HCT116 (cell line): ENCODE measurements around the gene GSTM4. TPM values are rescaled to one million over a fixed set of nuclear protein-coding genes. Genes with fewer than 3 reads are reported as not detected.

Experiments used
- ATAC-seq: fragments of 200-7000 bp; cut with Tn5 transposase; 2 replicates; pipeline ENCODE4 v1.9.1; 2020; ENCODE audit warnings: mild to moderate bottlenecking, moderate library complexity
- BruUV-seq: library from RNA; stranded (reverse); fragments of 400-500 nt; replicated peaks from 2 replicates; lab custom pipeline; 2021; lab: Mats Ljungman, UMichigan
- CTCF ChIA-PET: fragments of 300-600 bp; sonication (Branson Sonifier 250); formaldehyde crosslinking; loops from one replicate; lab custom pipeline; 2021; ENCODE audit warnings: antibody characterized with exemption; lab: Charles Lee
- POLR2A ChIA-PET: fragments of 300-600, 350-600 bp; sonication (Branson Sonifier 250); formaldehyde crosslinking; loops from one replicate; lab custom pipeline; 2021; ENCODE audit warnings: antibody characterized with exemption; lab: Charles Lee
- RAD21 ChIA-PET, 2 experiments: fragments of 300-600 bp; sonication (Branson Sonifier 250); formaldehyde crosslinking; loops; one replicate each; lab custom pipeline; 2023; ENCODE audit warnings: low total read pairs in 2 of 2; ENCODE audit not compliant: uncharacterized antibody in 2 of 2, unreplicated experiment in 2 of 2, low non-redundant PET in 1 of 2; lab: Charles Lee
- DNase-seq: peaks from one replicate; pipeline ENCODE4 v3.0.0-alpha.2; 2010; ENCODE audit warnings: low read depth, low spot score
- H2AFZ ChIP-seq: fragments of 200-600 bp; shearing (Covaris generic), sonication (generic); 2 replicates; pipeline ENCODE4 v1.6.1; 2017; ENCODE audit warnings: low read depth, mixed run types, mixed read lengths, antibody characterized with exemption, low read length; ENCODE audit not compliant: poor library complexity, severe bottlenecking
- H3K27ac ChIP-seq: 2 replicates; pipeline ENCODE4 v1.5.1; 2012; ENCODE audit warnings: low read depth, low read length
- H3K27me3 ChIP-seq: fragments of 200-600 bp; sonication (generic); 2 replicates; pipeline ENCODE4 v1.6.1; 2016; ENCODE audit warnings: mixed run types, low read length, mixed read lengths; ENCODE audit not compliant: insufficient read depth
- H3K36me3 ChIP-seq, 2 experiments: fragments of 200-500 bp in 1 of 2; fragments of 200-600 bp in 1 of 2; sonication (Bioruptor generic) in 1 of 2; sonication (generic) in 1 of 2; 2 replicates each; pipeline versions ENCODE4 v1.5.1 to v1.6.1; 2014 to 2016; ENCODE audit warnings: low read length in 2 of 2, inconsistent platforms in 1 of 2, mixed read lengths in 1 of 2, mixed run types in 1 of 2; ENCODE audit not compliant: insufficient read depth in 2 of 2, control insufficient read depth in 1 of 2
- H3K4me1 ChIP-seq, 2 experiments: fragments of 200-600 bp in 1 of 2; sonication (generic) in 1 of 2; 2 replicates each; pipeline versions ENCODE4 v1.5.1 to v1.6.1; 2012 to 2017; ENCODE audit warnings: low read length in 2 of 2, inconsistent platforms in 1 of 2, mild to moderate bottlenecking in 1 of 2, mixed read lengths in 1 of 2, mixed run types in 1 of 2, moderate library complexity in 1 of 2; ENCODE audit not compliant: insufficient read depth in 2 of 2, control insufficient read depth in 1 of 2
- H3K4me2 ChIP-seq: fragments of 200-600 bp; sonication (generic); 2 replicates; pipeline ENCODE4 v1.6.1; 2017; ENCODE audit warnings: mixed run types, low read length, mixed read lengths
- H3K4me3 ChIP-seq, 2 experiments: fragments of 200-600 bp in 1 of 2; sonication (generic) in 1 of 2; replicated peaks in 1 of 2; 2 replicates each; pipeline ENCODE4 v1.5.1; 2011 to 2016; ENCODE audit warnings: low read length in 2 of 2, control low read depth in 1 of 2, low read depth in 1 of 2, mild to moderate bottlenecking in 1 of 2, mixed read lengths in 1 of 2, mixed run types in 1 of 2
- H3K79me2 ChIP-seq: fragments of 200-600 bp; sonication (generic); 2 replicates; pipeline ENCODE4 v1.6.1; 2017; ENCODE audit warnings: mild to moderate bottlenecking, mixed run types, low read length, moderate library complexity, mixed read lengths; ENCODE audit not compliant: insufficient read depth
- H3K9ac ChIP-seq: fragments of 200-600 bp; sonication (generic); 2 replicates; pipeline ENCODE4 v1.6.1; 2016; ENCODE audit warnings: low read length, mixed read lengths
- H3K9me2 ChIP-seq: fragments of 200-600 bp; sonication (generic), shearing (Covaris generic); 2 replicates; pipeline ENCODE4 v1.6.1; 2017; ENCODE audit warnings: mixed run types, mild to moderate bottlenecking, moderate library complexity; ENCODE audit not compliant: insufficient read depth
- H3K9me3 ChIP-seq, 2 experiments: fragments of 200-500 bp in 1 of 2; fragments of 200-600 bp in 1 of 2; sonication (Bioruptor generic) in 1 of 2; sonication (generic) in 1 of 2; 2 replicates each; pipeline ENCODE4 v1.6.1; 2014 to 2017; ENCODE audit warnings: low read length in 2 of 2, mixed read lengths in 2 of 2, inconsistent platforms in 1 of 2, low read depth in 1 of 2, mild to moderate bottlenecking in 1 of 2, mixed run types in 1 of 2, moderate library complexity in 1 of 2; ENCODE audit not compliant: control insufficient read depth in 1 of 2, insufficient read depth in 1 of 2
- H4K20me1 ChIP-seq: fragments of 200-600 bp; sonication (generic), shearing (Covaris generic); 2 replicates; pipeline ENCODE4 v1.6.1; 2017; ENCODE audit warnings: mixed run types, mild to moderate bottlenecking, moderate library complexity; ENCODE audit not compliant: insufficient read depth
- CEBPB ChIP-seq: IDR thresholded peaks from 2 replicates; pipeline ENCODE4 v1.6.1; 2012; ENCODE audit warnings: low read depth
- EGR1 ChIP-seq: IDR thresholded peaks from 2 replicates; pipeline ENCODE4 v1.6.1; 2012; ENCODE audit warnings: low read depth
- ELF1 ChIP-seq: IDR thresholded peaks from 2 replicates; pipeline ENCODE4 v1.6.1; 2012; ENCODE audit warnings: low read depth, borderline replicate concordance
- EZH2 ChIP-seq: fragments of 200-600 bp; sonication (generic); IDR thresholded peaks from 2 replicates; pipeline ENCODE4 v1.6.1; 2017; ENCODE audit warnings: antibody characterized with exemption, mixed run types
- FOSL1 ChIP-seq: IDR thresholded peaks from 2 replicates; pipeline ENCODE4 v1.6.1; 2012; ENCODE audit warnings: low read depth
- JUND ChIP-seq: IDR thresholded peaks from 2 replicates; pipeline ENCODE4 v1.6.1; 2012
- POLR2A ChIP-seq: IDR thresholded peaks from 2 replicates; pipeline ENCODE4 v1.7.0; 2011; ENCODE audit warnings: borderline replicate concordance; ENCODE audit not compliant: insufficient read depth, insufficient read length; ENCODE audit errors: extremely low read depth
- POLR2AphosphoS5 ChIP-seq: IDR thresholded peaks from 2 replicates; pipeline ENCODE4 v1.6.1; 2011; ENCODE audit warnings: mild to moderate bottlenecking, low read depth, low read length, moderate library complexity
- RAD21 ChIP-seq: IDR thresholded peaks from 2 replicates; pipeline ENCODE4 v1.6.1; 2012; ENCODE audit warnings: low read depth, mild to moderate bottlenecking
- SP1 ChIP-seq: IDR thresholded peaks from 2 replicates; pipeline ENCODE4 v1.6.1; 2012; ENCODE audit warnings: low read depth
- SRF ChIP-seq: IDR thresholded peaks from 2 replicates; pipeline ENCODE4 v1.6.1; 2012; ENCODE audit warnings: low read depth
- TCF7L2 ChIP-seq: IDR thresholded peaks from 2 replicates; pipeline ENCODE4 v1.7.0; 2011; ENCODE audit warnings: borderline replicate concordance, inconsistent platforms; ENCODE audit not compliant: insufficient read depth, insufficient read length; ENCODE audit errors: extremely low read depth
- YY1 ChIP-seq: IDR thresholded peaks from 2 replicates; pipeline ENCODE4 v1.6.1; 2011; ENCODE audit warnings: low read length, low read depth, moderate library complexity, mild to moderate bottlenecking; ENCODE audit not compliant: insufficient replicate concordance; ENCODE audit errors: extremely low read depth
- ZFX ChIP-seq: fragments of 450-650 bp; IDR thresholded peaks from 2 replicates; pipeline ENCODE4 v1.6.1; 2017
- ZNF274 ChIP-seq: fragments of 200-500 bp; sonication (Bioruptor generic); IDR thresholded peaks from 2 replicates; pipeline ENCODE4 v1.6.1; 2014; ENCODE audit warnings: mild to moderate bottlenecking, low read depth, low read length, inconsistent platforms
- intact Hi-C: fragments of 100-400 bp; cut with micrococcal nuclease; formaldehyde crosslinking; loops from 2 replicates; pipeline ENCODE4 v1.10.0; 2022
- total RNA-seq: library from RNA; stranded (reverse); gene quantifications from one replicate; pipeline ENCODE4 v1.2.1, GENCODE V29; 2021; ENCODE audit not compliant: unreplicated experiment
- TF ChIP-seq, protein P1 (sequence below): IDR thresholded peaks from 2 replicates; pipeline ENCODE4 v1.6.1; 2012; ENCODE audit warnings: low read depth
- TF ChIP-seq, protein P2 (sequence below): IDR thresholded peaks from 2 replicates; pipeline ENCODE4 v1.6.1; 2011; ENCODE audit warnings: mild to moderate bottlenecking, low read length, moderate library complexity; ENCODE audit not compliant: insufficient replicate concordance; ENCODE audit errors: extremely low read depth
- TF ChIP-seq, protein P3 (sequence below): IDR thresholded peaks from 2 replicates; pipeline ENCODE4 v1.6.1; 2012
- TF ChIP-seq, protein P4 (sequence below), 3 experiments: fragments of 200-600 bp in 1 of 3; sonication (generic) in 1 of 3; IDR thresholded peaks in 2 of 3; conservative IDR thresholded peaks in 1 of 3; 2 replicates each; pipeline ENCODE4 v1.5.1; 2012 to 2017; ENCODE audit warnings: low read depth in 2 of 3, low read length in 2 of 3, antibody characterized with exemption in 1 of 3, borderline replicate concordance in 1 of 3, control low read depth in 1 of 3, mild to moderate bottlenecking in 1 of 3, mixed read lengths in 1 of 3, mixed run types in 1 of 3, moderate library complexity in 1 of 3; ENCODE audit not compliant: insufficient read depth in 1 of 3

Gene GSTM4
- total RNA-seq, 1 experiment from 2014 or later = 15.9 TPM

DNA sequence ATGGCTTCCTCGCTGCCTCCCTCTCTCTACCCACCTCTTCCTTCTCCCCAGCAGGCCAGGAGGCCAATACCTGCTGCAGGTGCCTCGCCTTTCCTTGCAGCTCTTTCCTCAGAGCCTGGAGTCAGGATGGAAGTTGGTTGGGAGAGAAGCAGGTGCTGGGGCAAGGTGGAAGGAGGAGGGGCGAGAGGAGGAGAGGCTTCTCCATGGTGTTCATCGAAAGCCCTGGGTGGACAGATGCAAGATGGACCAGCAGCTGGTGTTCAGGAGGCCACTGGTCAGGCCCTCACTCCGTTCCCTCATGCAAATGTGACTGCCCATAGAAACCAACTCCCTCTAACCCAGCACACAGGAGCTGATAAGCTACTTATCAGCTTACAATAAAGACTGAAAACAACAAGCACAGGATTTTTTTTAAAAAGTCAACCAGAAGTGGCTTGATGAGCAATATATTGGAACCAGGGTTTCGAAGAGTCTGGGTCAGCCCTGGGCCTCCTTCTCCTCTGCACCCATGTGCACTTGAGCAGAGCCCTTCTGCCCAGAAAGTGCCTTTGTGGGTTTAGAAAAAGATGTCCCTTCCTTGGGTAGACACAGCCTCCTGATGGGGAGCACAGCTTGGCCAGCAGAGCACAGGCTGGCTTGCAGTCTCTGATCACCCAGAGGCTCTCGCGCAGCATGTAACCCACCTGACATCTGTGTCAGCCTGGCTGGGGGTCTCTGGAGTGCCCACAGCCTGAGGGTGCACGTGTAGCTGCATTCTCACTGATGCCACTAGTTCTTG is 16.6 kb upstream of the GSTM4 start:
- DNase-seq (no peak), ATAC-seq (no peak)
- intact Hi-C loops = no loop called here
- Histone ChIP-seq H3K4me1 (peaks cover 14 to 29% of the 10 kb centered on the region in 2 experiments), H3K9me3 (no peaks in the 10 kb centered on the region), H3K9me2 (no peaks in the 10 kb centered on the region), H3K27me3 (no peaks in the 10 kb centered on the region), H3K4me2 (no peak overlapping the region), H3K9ac (no peak overlapping the region), H3K4me3 (no peak overlapping the region), H3K36me3 (no peaks in the 10 kb centered on the region), H2AFZ (no peak overlapping the region), H3K79me2 (no peaks in the 10 kb centered on the region), H3K27ac (no peak overlapping the region), H4K20me1 (no peaks in the 10 kb centered on the region)
- TF ChIP-seq POLR2AphosphoS5 (no peak), FOSL1 (no peak), EGR1 (no peak), CEBPB (no peak), ZFX (no peak), RAD21 (no peak), SP1 (no peak), ELF1 (no peak), EZH2 (no peak), YY1 (no peak), ZNF274 (no peak), POLR2A (no peak), TCF7L2 (no peak), SRF (no peak), JUND (no peak)
- TF ChIP-seq, protein P1, sequence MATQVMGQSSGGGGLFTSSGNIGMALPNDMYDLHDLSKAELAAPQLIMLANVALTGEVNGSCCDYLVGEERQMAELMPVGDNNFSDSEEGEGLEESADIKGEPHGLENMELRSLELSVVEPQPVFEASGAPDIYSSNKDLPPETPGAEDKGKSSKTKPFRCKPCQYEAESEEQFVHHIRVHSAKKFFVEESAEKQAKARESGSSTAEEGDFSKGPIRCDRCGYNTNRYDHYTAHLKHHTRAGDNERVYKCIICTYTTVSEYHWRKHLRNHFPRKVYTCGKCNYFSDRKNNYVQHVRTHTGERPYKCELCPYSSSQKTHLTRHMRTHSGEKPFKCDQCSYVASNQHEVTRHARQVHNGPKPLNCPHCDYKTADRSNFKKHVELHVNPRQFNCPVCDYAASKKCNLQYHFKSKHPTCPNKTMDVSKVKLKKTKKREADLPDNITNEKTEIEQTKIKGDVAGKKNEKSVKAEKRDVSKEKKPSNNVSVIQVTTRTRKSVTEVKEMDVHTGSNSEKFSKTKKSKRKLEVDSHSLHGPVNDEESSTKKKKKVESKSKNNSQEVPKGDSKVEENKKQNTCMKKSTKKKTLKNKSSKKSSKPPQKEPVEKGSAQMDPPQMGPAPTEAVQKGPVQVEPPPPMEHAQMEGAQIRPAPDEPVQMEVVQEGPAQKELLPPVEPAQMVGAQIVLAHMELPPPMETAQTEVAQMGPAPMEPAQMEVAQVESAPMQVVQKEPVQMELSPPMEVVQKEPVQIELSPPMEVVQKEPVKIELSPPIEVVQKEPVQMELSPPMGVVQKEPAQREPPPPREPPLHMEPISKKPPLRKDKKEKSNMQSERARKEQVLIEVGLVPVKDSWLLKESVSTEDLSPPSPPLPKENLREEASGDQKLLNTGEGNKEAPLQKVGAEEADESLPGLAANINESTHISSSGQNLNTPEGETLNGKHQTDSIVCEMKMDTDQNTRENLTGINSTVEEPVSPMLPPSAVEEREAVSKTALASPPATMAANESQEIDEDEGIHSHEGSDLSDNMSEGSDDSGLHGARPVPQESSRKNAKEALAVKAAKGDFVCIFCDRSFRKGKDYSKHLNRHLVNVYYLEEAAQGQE = no peak
- TF ChIP-seq, protein P2, sequence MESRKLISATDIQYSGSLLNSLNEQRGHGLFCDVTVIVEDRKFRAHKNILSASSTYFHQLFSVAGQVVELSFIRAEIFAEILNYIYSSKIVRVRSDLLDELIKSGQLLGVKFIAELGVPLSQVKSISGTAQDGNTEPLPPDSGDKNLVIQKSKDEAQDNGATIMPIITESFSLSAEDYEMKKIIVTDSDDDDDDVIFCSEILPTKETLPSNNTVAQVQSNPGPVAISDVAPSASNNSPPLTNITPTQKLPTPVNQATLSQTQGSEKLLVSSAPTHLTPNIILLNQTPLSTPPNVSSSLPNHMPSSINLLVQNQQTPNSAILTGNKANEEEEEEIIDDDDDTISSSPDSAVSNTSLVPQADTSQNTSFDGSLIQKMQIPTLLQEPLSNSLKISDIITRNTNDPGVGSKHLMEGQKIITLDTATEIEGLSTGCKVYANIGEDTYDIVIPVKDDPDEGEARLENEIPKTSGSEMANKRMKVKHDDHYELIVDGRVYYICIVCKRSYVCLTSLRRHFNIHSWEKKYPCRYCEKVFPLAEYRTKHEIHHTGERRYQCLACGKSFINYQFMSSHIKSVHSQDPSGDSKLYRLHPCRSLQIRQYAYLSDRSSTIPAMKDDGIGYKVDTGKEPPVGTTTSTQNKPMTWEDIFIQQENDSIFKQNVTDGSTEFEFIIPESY = no peak
- TF ChIP-seq, protein P3, sequence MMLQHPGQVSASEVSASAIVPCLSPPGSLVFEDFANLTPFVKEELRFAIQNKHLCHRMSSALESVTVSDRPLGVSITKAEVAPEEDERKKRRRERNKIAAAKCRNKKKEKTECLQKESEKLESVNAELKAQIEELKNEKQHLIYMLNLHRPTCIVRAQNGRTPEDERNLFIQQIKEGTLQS = no peak
- TF ChIP-seq, protein P4, sequence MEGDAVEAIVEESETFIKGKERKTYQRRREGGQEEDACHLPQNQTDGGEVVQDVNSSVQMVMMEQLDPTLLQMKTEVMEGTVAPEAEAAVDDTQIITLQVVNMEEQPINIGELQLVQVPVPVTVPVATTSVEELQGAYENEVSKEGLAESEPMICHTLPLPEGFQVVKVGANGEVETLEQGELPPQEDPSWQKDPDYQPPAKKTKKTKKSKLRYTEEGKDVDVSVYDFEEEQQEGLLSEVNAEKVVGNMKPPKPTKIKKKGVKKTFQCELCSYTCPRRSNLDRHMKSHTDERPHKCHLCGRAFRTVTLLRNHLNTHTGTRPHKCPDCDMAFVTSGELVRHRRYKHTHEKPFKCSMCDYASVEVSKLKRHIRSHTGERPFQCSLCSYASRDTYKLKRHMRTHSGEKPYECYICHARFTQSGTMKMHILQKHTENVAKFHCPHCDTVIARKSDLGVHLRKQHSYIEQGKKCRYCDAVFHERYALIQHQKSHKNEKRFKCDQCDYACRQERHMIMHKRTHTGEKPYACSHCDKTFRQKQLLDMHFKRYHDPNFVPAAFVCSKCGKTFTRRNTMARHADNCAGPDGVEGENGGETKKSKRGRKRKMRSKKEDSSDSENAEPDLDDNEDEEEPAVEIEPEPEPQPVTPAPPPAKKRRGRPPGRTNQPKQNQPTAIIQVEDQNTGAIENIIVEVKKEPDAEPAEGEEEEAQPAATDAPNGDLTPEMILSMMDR (IDR thresholded peaks at IDR 0.05 in 2 of 3, conservative IDR thresholded peaks at IDR 0.05 in 1 of 3; ENCODE audit: borderline replicate concordance in 1 of 3, insufficient read depth in 1 of 3, low read depth in 2 of 3, low read length in 2 of 3) = no peak
- no TSS peak for BruUV-seq
- ChIA-PET CTCF (interaction anchor here (1.1 to 4.0 kb wide), 19 partner anchors 9 to 467 kb away, joined by 3 to 73 read pairs (median 7); partner anchors contain the start of genes AHCYL1, GNAI3 and GSTM4), RAD21 (interaction anchor here (0.6 to 2.4 kb wide), 6 partner anchors 8 to 345 kb away, joined by 3 to 11 read pairs (median 6); partner anchors contain the start of gene AHCYL1 (in 1 of the 2)), POLR2A (interaction anchor here (0.6 to 1.4 kb wide), 3 partner anchors 11 to 136 kb away, joined by 3 to 6 read pairs (median 4); partner anchors contain the start of gene GNAI3)
